Astrocyte of the hippocampus (primary cell): Measurements from ENCODE around the gene COL13A1.

ENCODE experiments used
- DNase-seq: peaks from one replicate; pipeline ENCODE4 v3.0.0; 2011; ENCODE audit warnings: low read depth, low spot score

Gene COL13A1

DNA sequence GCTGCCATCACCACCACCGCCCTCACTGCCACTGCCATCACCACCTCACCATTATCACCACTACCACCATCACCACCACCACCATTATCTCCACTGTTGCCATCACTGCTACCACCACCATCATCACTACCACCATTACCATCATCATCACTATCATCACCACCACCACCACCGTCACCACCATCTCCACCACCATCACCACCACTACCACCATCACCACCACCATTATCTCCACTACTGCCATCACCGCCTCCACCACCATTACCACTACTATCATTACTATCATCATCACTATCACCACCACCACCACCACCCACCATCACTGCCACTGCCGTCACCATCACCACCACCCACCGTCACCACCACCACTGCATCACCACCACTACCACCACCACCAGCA is 9.9 kb upstream of the COL13A1 start:
- no peak for DNase-seq

DNA sequence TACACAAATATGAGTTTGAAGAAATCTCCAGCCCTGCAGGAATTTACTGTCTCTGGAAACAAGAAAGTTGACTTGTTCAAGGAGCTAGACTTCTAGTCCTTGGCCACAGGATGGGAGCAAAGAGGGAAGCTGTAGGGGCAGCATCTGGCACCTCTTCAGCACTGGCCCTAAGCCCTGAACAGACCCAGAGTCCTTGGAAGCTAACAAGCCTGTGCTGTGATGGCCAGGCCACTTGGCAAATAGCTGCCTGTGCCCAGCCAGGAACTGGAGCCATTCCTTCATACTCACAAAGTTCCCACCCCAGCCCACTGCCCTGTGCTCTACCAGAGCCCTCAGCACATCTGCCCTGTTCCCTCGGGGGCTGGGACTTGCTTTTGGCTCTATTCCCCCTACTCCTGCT is 9.4 kb upstream of the COL13A1 start:
- no peak for DNase-seq

DNA sequence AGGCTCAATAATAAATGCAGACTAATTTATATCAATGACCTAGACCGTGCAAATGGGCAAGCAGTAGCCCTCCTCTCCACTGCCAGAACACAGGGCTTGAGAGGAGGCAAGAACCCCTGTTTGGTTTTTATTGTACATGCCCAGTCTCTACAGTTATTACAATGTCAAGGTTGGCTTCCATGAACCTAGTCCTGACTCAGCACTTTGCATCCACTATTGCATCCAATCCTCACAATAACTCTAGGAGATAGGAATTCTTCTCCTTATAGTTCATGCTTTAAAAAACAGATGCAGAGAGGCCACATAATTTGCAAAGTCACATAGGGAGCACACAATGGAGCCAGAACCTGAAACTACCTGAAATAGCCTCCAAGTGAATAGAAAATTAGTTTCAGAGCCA is 7.0 kb upstream of the COL13A1 start:
- no peak for DNase-seq

DNA sequence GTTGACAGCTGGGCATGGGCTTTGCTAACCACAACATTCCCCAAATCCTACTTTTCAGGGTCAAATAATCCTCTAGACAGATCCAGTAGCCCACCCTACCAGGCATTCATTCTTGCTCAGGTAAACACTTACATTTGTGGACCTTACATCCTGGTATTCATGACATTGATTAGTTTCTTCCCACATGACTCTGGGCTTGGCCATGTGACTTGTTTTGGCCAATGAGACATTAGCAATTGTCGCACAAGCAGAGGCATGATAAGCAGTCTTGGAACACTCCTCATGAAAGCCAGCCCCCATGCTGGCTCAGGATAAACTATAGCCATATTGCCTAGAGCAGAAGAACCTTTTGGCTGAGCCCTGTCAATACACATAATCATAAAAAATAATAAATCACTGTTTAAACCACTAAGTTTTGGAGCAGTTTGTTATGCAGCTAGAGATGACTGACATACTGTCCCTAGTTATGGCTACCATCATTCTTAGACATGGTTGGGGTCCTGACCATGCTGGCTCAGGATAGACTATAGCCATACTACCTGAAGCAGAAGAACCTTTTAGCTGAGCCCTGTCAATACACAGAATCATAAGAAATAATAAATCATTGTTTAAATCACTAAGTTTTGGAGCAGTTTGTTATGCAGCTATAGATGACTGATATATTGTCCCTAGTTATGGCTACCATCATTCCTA is 6.3 kb upstream of the COL13A1 start:
- DNase-seq, result no peak

DNA sequence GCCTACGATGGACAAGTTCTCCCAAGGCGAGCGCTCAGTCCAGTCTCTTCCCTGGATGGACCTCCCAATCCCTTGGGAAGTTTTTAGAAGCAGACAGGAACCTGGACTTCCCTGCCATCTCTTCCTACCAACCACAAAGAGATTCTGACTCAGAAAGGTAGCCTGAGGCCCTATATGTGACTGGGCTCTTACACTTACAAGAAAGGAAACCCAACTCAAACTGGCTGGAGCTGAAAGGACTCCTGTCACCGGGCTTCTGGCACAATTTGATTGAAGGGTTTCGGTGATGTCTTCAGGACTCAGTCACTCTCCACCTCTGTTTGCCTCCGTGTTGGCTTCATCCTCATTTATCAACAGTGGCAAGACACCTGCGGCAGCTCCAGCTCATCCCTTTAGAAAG is 3.7 kb upstream of the COL13A1 start:
- no peak for DNase-seq

DNA sequence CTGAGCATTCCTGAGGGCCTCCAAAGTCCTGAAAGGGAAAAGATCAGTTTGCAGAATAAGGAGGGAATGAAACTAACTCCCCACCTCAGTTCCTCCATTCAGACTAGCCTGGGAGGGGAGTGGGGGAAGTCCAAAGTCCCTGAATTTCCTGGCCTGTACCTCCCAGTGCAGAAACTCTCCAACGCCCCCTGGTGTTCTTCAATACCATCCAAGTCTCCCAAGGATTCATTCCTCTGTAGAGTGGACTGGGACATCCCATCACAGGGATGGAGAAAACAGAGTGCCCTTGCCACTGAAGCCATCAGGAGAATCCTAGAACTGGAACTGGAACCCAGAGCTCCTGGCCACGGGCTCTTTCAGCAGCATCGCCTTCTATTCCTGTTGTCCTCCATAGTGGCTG is 1.6 kb upstream of the COL13A1 start:
- peak; percentile 81 for DNase-seq

DNA sequence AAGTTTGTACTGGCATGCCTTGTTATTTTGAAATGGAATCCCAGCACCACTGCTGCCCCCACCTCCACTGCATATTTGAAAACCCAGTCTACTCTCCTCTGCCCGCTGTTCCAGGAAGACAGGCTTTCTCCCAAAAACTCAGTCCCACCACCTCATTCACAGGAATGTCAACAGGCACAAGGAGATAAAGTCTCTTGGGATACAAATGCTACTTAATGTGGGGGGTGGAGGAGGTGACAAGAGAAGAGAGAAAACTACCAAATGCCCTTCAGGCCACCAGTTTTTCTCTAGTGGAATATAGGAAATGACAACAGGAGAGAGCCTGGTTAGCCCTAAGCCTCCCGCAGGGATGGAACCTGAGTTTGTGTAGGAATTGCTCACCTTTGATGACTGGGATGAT is 1.0 kb upstream of the COL13A1 start:
- no peak for DNase-seq

DNA sequence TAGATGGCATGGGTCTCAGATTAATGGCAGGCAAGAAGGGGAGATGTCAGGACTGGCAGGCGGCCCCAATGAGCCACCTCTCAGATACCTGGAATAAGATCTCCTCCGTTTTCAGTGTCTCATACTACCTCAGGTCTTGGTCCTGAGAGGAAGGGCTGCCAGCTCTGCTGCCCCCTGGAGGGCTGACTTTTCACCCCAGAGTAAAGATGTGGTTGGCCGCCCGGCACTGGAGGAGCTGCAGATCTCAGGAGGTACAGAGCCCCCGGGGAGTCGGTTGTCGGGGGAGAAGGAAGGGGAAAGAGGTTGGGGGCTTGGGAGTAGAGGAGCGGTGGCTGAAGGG is 642 bp upstream of the COL13A1 start:
- peak; percentile 83 for DNase-seq

DNA sequence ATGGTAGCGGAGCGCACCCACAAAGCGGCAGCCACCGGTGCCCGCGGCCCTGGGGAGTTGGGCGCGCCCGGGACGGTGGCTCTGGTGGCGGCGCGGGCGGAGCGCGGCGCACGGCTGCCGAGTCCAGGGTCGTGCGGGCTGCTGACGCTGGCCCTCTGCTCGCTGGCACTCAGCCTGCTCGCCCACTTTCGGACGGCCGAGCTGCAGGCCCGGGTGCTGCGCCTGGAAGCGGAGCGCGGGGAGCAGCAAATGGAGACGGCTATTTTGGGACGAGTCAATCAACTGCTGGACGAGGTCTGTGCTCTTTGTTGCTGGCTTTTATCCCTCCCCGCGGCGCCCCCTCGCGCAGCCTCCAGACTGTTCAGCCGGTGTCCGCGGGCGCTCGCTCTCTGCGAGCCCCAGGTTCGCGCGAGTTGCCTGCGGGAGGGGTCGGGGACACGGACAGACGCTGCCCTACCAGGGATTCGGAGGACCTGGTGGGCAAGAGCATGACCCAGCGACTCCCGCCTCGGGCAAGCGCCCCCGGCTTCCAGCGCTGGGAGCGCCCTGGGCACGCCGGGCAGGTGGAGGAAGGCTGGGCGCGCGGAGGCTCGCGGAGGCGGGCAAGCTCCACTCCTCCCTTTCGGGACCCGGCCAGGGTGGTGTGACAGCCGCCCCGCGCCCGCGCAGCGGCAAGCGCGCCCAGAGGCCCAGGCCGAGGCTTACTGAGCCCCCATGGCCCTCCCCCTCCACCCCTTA is 887 bp downstream of the COL13A1 start:
- peak; percentile 84 for DNase-seq

DNA sequence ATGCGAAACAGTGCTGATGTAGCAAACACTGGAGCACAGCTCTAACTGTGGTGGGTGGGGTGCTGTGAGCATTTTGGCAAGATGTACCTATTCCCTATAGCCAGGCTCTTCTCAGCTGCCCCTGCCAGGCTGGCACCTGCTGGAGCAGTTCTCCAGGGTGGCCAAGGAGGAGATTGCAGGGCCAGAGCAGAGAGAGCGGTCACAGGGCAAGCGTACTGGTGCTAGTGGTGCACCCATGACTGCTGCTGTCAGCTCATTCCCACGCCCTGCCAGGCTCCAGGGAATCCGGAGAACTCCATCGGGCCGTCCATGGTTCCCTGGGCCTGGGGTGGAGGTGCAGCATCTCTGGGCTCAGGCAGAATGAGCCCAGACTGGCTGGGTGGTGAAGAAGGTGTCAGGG is 2.1 kb downstream of the COL13A1 start:
- peak; percentile 14 for DNase-seq

DNA sequence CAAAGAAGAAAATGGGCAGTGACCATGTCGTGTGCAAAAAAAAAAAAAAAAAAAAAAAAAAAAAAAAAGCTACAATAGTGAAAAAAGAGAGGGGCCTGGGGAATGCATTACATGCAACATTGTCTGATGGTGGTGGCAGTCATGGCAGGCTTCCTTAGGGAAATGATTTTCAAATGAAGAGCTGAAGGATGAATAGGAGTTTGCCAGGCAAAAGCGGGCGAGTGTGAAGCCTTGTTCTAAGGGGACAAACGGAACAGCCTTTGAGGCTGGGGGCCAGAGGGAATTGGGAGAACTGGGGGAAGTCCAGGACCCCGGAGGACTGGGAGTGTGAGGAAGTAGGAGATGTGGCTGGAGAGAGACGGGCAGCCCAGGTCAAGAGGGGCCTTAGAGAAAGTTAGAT is 3.1 kb downstream of the COL13A1 start:
- DNase-seq, result no peak

DNA sequence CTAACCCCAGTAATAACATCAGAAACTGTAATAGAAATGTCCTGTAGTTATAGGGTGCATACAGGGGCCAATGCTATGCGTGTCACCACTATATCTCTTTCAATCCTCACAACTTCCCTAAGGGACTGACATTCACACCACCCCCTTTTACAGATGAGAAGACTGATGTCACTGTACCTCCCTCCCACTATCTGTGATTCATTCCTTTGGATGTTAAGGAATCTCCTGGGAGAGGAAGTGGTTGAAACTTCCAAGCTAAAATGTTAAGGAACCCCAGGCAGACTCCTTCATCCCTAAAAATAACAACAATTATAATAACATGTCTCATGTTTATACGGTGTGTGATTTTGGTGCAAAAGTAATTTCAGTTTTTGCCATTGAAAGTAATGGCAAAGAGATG is 5.4 kb downstream of the COL13A1 start:
- peak; percentile 72 for DNase-seq

DNA sequence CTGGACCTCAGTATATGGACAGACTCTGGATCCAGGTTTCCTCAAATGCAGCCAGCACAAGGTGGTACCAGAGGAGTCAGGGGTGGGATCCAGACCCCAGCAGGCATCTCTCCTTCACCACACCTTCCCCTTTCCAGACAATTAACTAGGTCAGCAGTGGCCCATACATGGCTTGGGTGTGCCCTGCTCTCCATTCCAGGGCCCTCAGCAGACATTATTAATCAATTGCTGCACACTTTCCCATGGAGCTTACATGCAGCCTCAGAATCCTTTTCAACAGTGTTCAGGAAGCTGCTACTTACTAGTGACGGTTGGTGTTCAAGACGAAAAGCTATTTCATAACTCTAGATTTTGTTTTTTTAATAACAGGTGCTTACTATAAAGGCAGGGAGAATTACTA is 6.0 kb downstream of the COL13A1 start:
- DNase-seq, result peak; percentile 51

DNA sequence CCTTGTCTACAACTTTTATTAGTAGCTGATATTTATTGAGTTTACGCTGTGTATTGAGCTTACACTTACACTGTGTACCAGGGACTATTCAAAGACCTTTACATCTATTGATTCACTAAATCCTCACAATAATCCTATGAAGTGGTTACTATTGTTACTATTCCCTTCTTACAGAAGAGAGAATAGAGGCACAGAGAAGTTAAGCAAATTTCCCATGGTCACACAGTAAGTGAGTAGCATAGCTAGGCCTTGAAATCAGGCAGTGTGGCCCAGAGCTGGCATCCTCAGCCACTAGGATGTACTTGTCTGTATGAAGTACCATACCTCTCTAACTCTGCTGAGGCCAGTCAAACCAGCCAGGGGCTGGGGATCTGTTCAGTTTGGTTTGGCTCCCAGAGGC is 7.6 kb downstream of the COL13A1 start:
- DNase-seq, result no peak

DNA sequence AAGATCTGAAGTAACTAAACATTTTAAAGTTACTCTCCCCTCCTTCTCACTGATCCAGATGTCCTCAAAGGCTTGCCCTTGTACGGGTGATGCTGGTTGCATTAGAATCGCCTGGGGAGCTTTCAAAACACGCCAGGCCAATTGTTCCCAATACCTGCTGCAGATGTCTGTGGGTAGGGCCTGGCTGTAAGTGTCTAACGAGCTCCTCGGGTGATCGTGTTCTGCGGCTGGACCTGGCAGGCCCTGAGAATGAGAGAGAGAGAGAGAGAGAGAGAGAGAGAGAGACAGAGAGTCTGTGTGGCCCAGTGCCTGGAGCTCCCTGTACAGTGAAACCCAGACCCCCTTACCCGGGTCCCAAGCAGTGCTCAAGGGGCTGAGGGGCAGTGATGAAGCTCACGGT is 8.4 kb downstream of the COL13A1 start:
- DNase-seq, result peak; percentile 43

DNA sequence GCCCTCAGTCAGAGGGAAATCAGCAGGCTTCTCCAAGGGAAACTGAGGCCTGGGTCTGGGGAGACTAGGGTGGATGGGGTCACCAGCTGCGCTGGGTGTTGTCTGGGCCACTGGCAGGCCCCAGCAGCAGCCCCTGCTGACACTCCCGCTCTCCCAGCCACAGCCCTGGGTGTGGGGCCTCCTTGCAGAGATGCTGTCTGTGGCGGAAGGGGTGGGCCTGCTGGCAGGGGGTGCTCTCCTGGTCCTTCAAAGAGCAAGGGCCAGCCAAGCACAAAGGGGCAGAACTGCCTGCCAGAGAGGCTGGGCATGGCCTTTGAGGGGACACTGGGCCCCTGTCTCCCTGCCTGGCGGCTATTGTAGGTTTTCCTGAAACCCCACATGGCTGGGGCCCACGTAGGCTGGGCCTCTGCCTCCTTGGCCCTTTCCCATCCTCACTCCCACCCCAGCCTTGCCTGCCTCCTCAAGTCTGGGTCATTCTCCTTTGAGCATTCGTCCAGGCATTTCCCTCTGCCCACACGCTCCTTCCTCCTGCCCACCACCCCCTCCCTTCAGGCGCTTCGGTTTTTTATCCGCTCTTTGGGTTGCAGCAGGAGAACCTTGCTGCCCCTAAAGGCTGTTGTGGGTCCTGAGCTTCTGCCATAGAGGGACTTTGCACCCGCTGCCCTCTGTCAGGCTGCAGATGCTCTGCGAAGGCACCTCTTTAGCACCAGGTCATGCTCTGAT is 9.1 kb downstream of the COL13A1 start:
- DNase-seq, result peak; percentile 41

DNA sequence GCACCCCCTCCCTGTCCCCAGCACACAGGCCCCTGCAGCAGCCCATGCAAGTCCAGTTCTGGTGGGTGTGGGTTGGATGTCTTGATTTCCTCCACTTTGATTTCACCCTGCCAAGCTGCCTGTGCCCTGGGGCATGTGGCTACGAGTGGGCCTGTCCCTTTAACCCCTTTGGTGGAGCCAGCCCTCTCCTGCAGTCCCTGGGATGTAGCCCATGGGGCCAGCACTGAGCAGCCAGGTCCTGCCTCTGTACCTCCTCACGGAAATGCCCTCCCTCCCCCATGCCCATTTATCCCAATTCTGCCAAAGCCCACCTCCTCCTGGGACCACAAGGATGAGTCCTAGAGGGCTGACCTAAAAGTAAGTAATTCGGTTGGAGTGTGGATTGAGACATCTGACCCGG is 11.9 kb downstream of the COL13A1 start:
- DNase-seq, result no peak

DNA sequence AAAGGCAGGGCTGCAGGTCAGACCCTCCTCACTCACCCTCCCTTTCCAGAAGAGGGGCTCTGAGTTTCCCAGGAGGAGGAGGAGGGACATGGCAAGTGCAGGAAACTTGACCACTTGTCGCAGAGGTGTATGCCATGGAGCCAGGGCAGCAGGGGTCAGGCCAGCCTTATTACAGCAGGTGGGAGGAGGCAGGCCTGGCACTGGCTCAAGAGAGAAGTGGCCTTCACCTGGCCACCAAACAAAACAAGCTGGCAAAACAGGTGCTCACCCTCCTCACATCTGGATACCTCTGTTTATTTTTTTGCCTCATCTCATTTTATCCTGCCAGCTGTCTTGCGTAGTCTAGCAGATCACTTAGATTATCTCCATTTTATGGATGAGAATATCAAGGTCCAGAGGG is 12.5 kb downstream of the COL13A1 start:
- DNase-seq, result no peak

DNA sequence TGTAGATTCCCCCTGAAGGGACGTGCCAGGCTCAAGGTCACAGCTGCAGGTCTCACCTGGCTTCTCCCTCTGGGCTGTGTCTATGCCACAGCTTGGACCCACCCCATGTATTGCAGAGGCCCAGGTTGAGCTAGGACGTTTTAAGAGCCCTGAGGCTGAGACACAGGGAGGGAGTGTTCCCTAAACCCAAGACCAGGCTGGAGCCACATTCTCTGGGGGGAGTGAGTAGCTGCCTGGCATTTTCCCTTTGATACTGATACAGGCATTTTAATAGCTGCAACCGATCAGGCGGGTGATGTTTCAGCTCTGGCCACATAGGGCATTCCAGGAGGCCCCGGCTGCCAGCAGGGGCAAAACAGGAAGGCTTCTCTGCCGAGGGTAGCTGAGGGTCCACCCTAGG is 13.4 kb downstream of the COL13A1 start:
- no peak for DNase-seq

DNA sequence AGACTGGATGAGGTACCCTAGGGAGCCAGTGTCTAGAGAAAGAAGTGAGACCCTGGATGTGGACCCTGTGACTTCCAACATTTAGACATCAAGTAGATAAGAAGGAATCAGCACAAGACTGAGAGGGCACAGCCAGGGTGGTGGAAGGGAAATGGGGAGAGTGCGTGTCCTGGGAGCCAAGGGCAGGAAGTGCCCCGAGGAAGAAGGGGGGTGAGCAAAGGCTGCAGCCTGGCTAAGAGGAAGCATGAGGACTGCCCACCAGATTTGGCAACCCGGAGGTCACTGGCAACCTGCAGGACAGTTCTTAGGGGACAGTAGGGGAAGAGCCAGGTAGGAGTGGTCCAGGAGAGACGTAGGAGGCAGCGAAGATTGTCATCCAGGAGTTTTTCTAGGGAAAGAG is 14.8 kb downstream of the COL13A1 start:
- no peak for DNase-seq

DNA sequence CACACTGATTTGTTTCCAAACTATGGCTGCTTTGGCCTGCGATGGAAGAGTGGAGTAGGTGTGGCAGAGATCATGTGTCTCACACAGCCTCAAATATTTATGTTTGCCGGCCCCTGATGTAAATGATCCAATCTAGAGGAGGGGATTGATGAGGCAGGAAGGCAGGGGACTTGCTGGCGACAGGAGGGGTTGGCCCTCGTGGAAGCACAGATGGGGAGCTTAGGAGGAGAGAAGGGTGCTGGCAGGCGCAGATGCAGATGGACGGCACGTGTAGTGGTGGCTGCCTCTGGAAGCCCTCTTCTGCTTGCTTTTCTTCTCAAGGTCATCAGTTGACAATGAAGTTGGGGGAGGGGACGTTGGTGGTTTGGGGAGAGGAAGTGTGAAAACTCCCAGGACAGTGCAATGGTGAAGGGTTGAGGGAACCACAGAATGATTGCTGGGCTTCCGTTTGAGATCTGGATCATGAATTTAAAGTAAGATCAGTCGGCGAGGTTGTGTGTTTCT is 15.4 kb downstream of the COL13A1 start:
- DNase-seq, result no peak

DNA sequence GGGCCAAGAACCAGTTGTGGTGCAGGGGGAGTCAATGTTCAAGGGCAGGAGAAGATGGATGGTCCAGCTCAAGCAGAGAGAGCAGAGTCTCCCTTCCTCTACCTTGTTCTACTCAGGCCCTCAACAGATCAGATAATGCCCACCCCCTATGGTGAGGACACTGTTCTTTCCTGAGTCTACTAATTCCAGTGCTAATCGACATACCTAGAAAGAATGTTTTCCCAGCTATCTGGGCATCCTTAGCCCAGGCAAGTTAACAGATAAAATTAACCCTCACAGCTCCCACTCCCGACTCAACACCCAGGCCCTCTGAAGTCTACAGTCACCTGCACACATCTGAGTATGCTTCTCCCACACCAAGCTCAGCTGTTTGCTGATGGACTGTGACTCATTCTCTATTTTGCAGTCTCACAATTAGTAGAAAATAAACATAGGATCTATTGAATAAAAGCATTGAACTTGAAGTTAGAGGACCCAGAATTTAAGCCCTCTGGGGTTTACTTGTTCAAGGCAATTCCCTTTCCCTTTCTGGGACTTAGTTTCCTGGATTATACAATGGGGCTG is 17.1 kb downstream of the COL13A1 start:
- no peak for DNase-seq
